Neural cell (in vitro differentiated cells): Measurements from ENCODE around the gene SNRNP35. TPM values are rescaled to one million over a fixed set of nuclear protein-coding genes. Genes with fewer than 3 reads are reported as not detected.

Experiments
- H2AFZ ChIP-seq: fragments of 200-600, 300-800 bp; sonication (generic), shearing (Covaris generic); 2 replicates; pipeline ENCODE4 v1.6.0; 2014; ENCODE audit warnings: low read depth, mild to moderate bottlenecking, antibody characterized with exemption, low read length, moderate library complexity
- H3F3A ChIP-seq: fragments of 200-600 bp; shearing (Covaris generic); 2 replicates; pipeline ENCODE4 v1.6.1; 2016; ENCODE audit warnings: mild to moderate bottlenecking, moderate library complexity, mixed read lengths, antibody characterized with exemption, low read length; ENCODE audit not compliant: insufficient read depth, poor library complexity, severe bottlenecking
- H3K27ac ChIP-seq: fragments of 200-600, 300-800 bp; sonication (generic), shearing (Covaris generic); 2 replicates; pipeline ENCODE4 v1.5.1; 2014; ENCODE audit warnings: mild to moderate bottlenecking, low read length, moderate library complexity
- H3K27me3 ChIP-seq: fragments of 300-800, 200-600 bp; sonication (generic), shearing (Covaris generic); 2 replicates; pipeline ENCODE4 v1.6.0; 2014; ENCODE audit warnings: mild to moderate bottlenecking, low read depth, low read length, moderate library complexity; ENCODE audit not compliant: insufficient read depth
- H3K36me3 ChIP-seq: fragments of 300-800, 200-600 bp; sonication (generic), shearing (Covaris generic); 2 replicates; pipeline ENCODE4 v1.5.1; 2014; ENCODE audit warnings: mild to moderate bottlenecking, antibody characterized with exemption, low read length, moderate library complexity; ENCODE audit not compliant: insufficient read depth
- H3K4me2 ChIP-seq: fragments of 300-800, 200-600 bp; sonication (generic), shearing (Covaris generic); 2 replicates; pipeline ENCODE4 v1.6.0; 2014; ENCODE audit warnings: mild to moderate bottlenecking, low read length
- H3K4me3 ChIP-seq: fragments of 300-800, 200-600 bp; sonication (generic), shearing (Covaris generic); 2 replicates; pipeline ENCODE4 v1.5.1; 2014; ENCODE audit warnings: mild to moderate bottlenecking, low read length, moderate library complexity
- H3K79me2 ChIP-seq: fragments of 200-600 bp; shearing (Covaris generic); replicated peaks from 2 replicates; pipeline ENCODE4 v1.6.0; 2014; ENCODE audit warnings: mild to moderate bottlenecking, low read length, moderate library complexity; ENCODE audit not compliant: insufficient read depth
- H3K9ac ChIP-seq: fragments of 300-800, 200-600 bp; sonication (generic), shearing (Covaris generic); 2 replicates; pipeline ENCODE4 v1.6.1; 2016; ENCODE audit warnings: mild to moderate bottlenecking, low read length, mixed read lengths
- H3K9me2 ChIP-seq: fragments of 200-600 bp; shearing (Covaris generic); 2 replicates; pipeline ENCODE4 v1.6.1; 2016; ENCODE audit warnings: mild to moderate bottlenecking, low read length, mixed read lengths; ENCODE audit not compliant: insufficient read depth
- H3K9me3 ChIP-seq: fragments of 200-600, 300-800 bp; sonication (generic), shearing (Covaris generic); 2 replicates; pipeline ENCODE4 v1.6.1; 2016; ENCODE audit warnings: mild to moderate bottlenecking, mixed run types, low read length, moderate library complexity, mixed read lengths
- H4K20me1 ChIP-seq: fragments of 200-600 bp; shearing (Covaris generic); 2 replicates; pipeline ENCODE4 v1.6.1; 2016; ENCODE audit warnings: mild to moderate bottlenecking, mixed run types; ENCODE audit not compliant: insufficient read depth
- CTCF ChIP-seq: fragments of 450-650 bp; IDR thresholded peaks from 2 replicates; pipeline ENCODE4 v1.5.1; 2014; ENCODE audit warnings: antibody characterized with exemption, mild to moderate bottlenecking, moderate library complexity; ENCODE audit not compliant: poor library complexity, severe bottlenecking
- EP300 ChIP-seq: fragments of 450-650 bp; conservative IDR thresholded peaks from 2 replicates; pipeline ENCODE4 v1.6.1; 2014; ENCODE audit warnings: antibody characterized with exemption, mild to moderate bottlenecking, moderate library complexity; ENCODE audit not compliant: poor library complexity, severe bottlenecking
- EZH2 ChIP-seq: fragments of 200-600, 300-800 bp; shearing (Covaris generic), sonication (generic); IDR thresholded peaks from 2 replicates; pipeline ENCODE4 v1.6.1; 2014; ENCODE audit warnings: antibody characterized with exemption, low read length, borderline replicate concordance, mild to moderate bottlenecking; ENCODE audit not compliant: insufficient read depth, poor library complexity, severe bottlenecking
- MXI1 ChIP-seq: fragments of 450-650 bp; conservative IDR thresholded peaks from 2 replicates; pipeline ENCODE4 v1.6.1; 2014; ENCODE audit warnings: antibody characterized with exemption, mild to moderate bottlenecking; ENCODE audit not compliant: poor library complexity, severe bottlenecking
- POLR2AphosphoS5 ChIP-seq: IDR thresholded peaks from 2 replicates; pipeline ENCODE4 v1.6.1; 2012
- RAD21 ChIP-seq: fragments of 450-650 bp; conservative IDR thresholded peaks from 2 replicates; pipeline ENCODE4 v1.6.1; 2014; ENCODE audit warnings: antibody characterized with exemption, mild to moderate bottlenecking, moderate library complexity
- REST ChIP-seq: IDR thresholded peaks from 2 replicates; pipeline ENCODE4 v1.6.1; 2012; ENCODE audit warnings: borderline replicate concordance
- SMC3 ChIP-seq: fragments of 450-650 bp; conservative IDR thresholded peaks from 2 replicates; pipeline ENCODE4 v1.6.1; 2014; ENCODE audit warnings: antibody characterized with exemption, mild to moderate bottlenecking, moderate library complexity; ENCODE audit not compliant: poor library complexity
- TAF1 ChIP-seq: IDR thresholded peaks from 2 replicates; pipeline ENCODE4 v1.6.1; 2012; ENCODE audit warnings: low read depth
- polyA plus RNA-seq: library from polyadenylated mRNA; depleted of rRNA; stranded (reverse); fragments of >200 nt; gene quantifications from 2 replicates; pipeline ENCODE4 v1.2.3, GENCODE V29; 2014

SNRNP35 gene
- polyA plus RNA-seq, 1 donor from 2014 or later = 22.7 TPM

- Histone ChIP-seq H3K9me2 (no peaks in the 10 kb centered on the region), H3K27ac (no peak overlapping the region)
These were observed 10.8 kb downstream of the SNRNP35 start for GRCh38 chr12:123468786-123469185.

GRCh38 chr12:123469978-123470377 lies 12.0 kb downstream of the SNRNP35 start:
- Histone ChIP-seq H3K36me3 (peaks cover 9% of the 10 kb centered on the region), H3K27ac (no peak overlapping the region), H4K20me1 (no peaks in the 10 kb centered on the region)
- no peak for TF ChIP-seq MXI1
- no peak for TF ChIP-seq EZH2
- no peak for TF ChIP-seq POLR2AphosphoS5
- no peak for TF ChIP-seq RAD21
- no peak for TF ChIP-seq SMC3
- TF ChIP-seq EP300 = no peak
- no peak for TF ChIP-seq TAF1
- no peak for TF ChIP-seq REST

More at GRCh38 chr12:123468786-123469185, 10.8 kb downstream of the SNRNP35 start:
- H3K4me2 ChIP-seq = no peak overlapping the region
- H3K9ac ChIP-seq = no peak overlapping the region
- H3K4me3 ChIP-seq = no peak overlapping the region
- no peaks in the 10 kb centered on the region for H4K20me1 ChIP-seq
- no peak overlapping the region for H2AFZ ChIP-seq
- peaks cover 9% of the 10 kb centered on the region for H3K36me3 ChIP-seq
- H3K9me3 ChIP-seq = no peaks in the 10 kb centered on the region
- H3K79me2 ChIP-seq = peaks cover 5% of the 10 kb centered on the region
- H3F3A ChIP-seq = no peaks in the 10 kb centered on the region
- H3K27me3 ChIP-seq = no peaks in the 10 kb centered on the region
- no peak for TF ChIP-seq MXI1
- no peak for TF ChIP-seq RAD21
- no peak for TF ChIP-seq TAF1
- TF ChIP-seq CTCF = no peak
- no peak for TF ChIP-seq EZH2
- no peak for TF ChIP-seq REST
- no peak for TF ChIP-seq EP300
- no peak for TF ChIP-seq SMC3
- no peak for TF ChIP-seq POLR2AphosphoS5

More at GRCh38 chr12:123469978-123470377, 12.0 kb downstream of the SNRNP35 start:
- Histone ChIP-seq H3K4me3 (no peak overlapping the region), H3K9ac (no peak overlapping the region), H3K9me3 (no peaks in the 10 kb centered on the region), H3K9me2 (no peaks in the 10 kb centered on the region), H3K79me2 (no peaks in the 10 kb centered on the region), H3F3A (no peaks in the 10 kb centered on the region), H3K4me2 (no peak overlapping the region), H3K27me3 (no peaks in the 10 kb centered on the region), H2AFZ (no peak overlapping the region)
